Activated CD4-positive, alpha-beta T cell treated with anti-CD3 and anti-CD28 coated beads, Interleukin-2, amount 50 U/mL, for 16 hours (primary cell): ENCODE results near the gene AATF.

Experiments used
- DNase-seq: peaks from one replicate; pipeline ENCODE4 v3.0.0-alpha.2; 2020

Gene AATF

GRCh38 chr17:36942631-36943125 is 6.1 kb upstream of the AATF start:
- no peak for DNase-seq

GRCh38 chr17:36943250-36944191 is 5.2 kb upstream of the AATF start:
- DNase-seq, result no peak

- DNase-seq, result no peak
Observed at GRCh38 chr17:36944553-36944952, 4.2 kb upstream of the AATF start.

- no peak for DNase-seq
Observed at GRCh38 chr17:36945140-36945539, 3.6 kb upstream of the AATF start.

- DNase-seq, result no peak
Observed at GRCh38 chr17:36945959-36946725, 2.6 kb upstream of the AATF start.

- DNase-seq, result no peak
Observed at GRCh38 chr17:36946726-36947091, 2.0 kb upstream of the AATF start.

GRCh38 chr17:36947922-36948716 is 635 bp upstream of the AATF start:
- no peak for DNase-seq

- DNase-seq, result no peak
Observed at GRCh38 chr17:36949461-36949927, 740 bp downstream of the AATF start.

- DNase-seq, result no peak
Observed at GRCh38 chr17:36950027-36950426, 1.3 kb downstream of the AATF start.

GRCh38 chr17:36951084-36951789 is 2.5 kb downstream of the AATF start:
- no peak for DNase-seq

GRCh38 chr17:36971508-36971907 is 22.8 kb downstream of the AATF start:
- DNase-seq, result no peak

GRCh38 chr17:36972186-36972700 is 23.5 kb downstream of the AATF start:
- no peak for DNase-seq

GRCh38 chr17:36972905-36973304 is 24.2 kb downstream of the AATF start:
- DNase-seq, result no peak

GRCh38 chr17:36975922-36976515 is 27.3 kb downstream of the AATF start:
- DNase-seq, result no peak

GRCh38 chr17:36977066-36977465 is 28.3 kb downstream of the AATF start:
- DNase-seq, result no peak

GRCh38 chr17:36977568-36977967 is 28.8 kb downstream of the AATF start:
- no peak for DNase-seq

GRCh38 chr17:36978810-36979564 is 30.2 kb downstream of the AATF start:
- no peak for DNase-seq

- DNase-seq, result no peak
Observed at GRCh38 chr17:36979565-36979941, 30.8 kb downstream of the AATF start.

- DNase-seq, result no peak
Observed at GRCh38 chr17:36980280-36980761, 31.6 kb downstream of the AATF start.

- DNase-seq, result no peak
Observed at GRCh38 chr17:36983618-36984017, 34.9 kb downstream of the AATF start.

GRCh38 chr17:36989173-36989572 is 40.4 kb downstream of the AATF start:
- DNase-seq, result no peak
